GM12891 (cell line): ENCODE results near the gene MED26.

Experiments used
- PAX5 ChIP-seq: IDR thresholded peaks from 2 replicates; pipeline ENCODE4 v1.6.1; 2011; ENCODE audit warnings: low read length, moderate library complexity, mild to moderate bottlenecking; ENCODE audit not compliant: insufficient read depth, severe bottlenecking
- POLR2A ChIP-seq: IDR thresholded peaks from 2 replicates; pipeline ENCODE4 v1.6.1; 2011; ENCODE audit warnings: low read depth, low read length, control low read depth
- POLR2AphosphoS5 ChIP-seq: IDR thresholded peaks from 2 replicates; pipeline ENCODE4 v1.6.1; 2011; ENCODE audit warnings: low read depth, low read length, control low read depth
- POU2F2 ChIP-seq: IDR thresholded peaks from 2 replicates; pipeline ENCODE4 v1.6.1; 2011; ENCODE audit warnings: low read depth, mild to moderate bottlenecking, control low read depth, low read length, moderate library complexity
- SPI1 ChIP-seq: IDR thresholded peaks from 2 replicates; pipeline ENCODE4 v1.6.1; 2011; ENCODE audit warnings: low read depth, low read length, control low read depth
- TAF1 ChIP-seq: IDR thresholded peaks from 2 replicates; pipeline ENCODE4 v1.6.1; 2011; ENCODE audit warnings: low read depth, low read length, control low read depth

DNA sequence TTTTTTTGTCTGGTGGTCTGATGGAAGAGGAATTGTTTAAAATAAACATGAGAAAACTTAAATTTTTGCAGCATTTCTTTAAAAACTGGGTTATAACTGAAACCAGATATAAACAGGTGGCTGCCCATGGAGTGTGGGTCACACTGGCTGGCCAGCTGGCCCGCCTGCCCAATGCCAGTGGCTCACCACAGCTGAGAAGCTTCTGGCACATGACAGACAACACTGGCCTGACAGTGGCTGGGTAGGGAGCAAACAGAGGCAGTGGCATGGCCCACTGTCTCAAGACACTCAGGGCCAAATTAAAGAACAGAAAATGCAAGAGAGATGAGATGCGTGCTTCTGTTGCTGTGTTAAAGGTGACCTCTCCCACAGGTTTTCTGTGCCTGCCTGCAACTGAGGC lies 52.7 kb downstream of the MED26 start:
- TF ChIP-seq POLR2A (no peak), POLR2AphosphoS5 (no peak), TAF1 (no peak), SPI1 (no peak), PAX5 (no peak), POU2F2 (no peak)
